IPS DF 19.7 (cell line): ENCODE data around the gene NIPBL.
"Not testable (repeated sequence)": the region's sequence is repeated elsewhere in the genome, so short reads cannot be mapped to it uniquely, and the experiment has no call there.

Experiments
- DNase-seq: peaks from one replicate; pipeline ENCODE4 v3.0.0-alpha.2; 2013; ENCODE audit warnings: low read depth, low spot score

The NIPBL gene

DNA sequence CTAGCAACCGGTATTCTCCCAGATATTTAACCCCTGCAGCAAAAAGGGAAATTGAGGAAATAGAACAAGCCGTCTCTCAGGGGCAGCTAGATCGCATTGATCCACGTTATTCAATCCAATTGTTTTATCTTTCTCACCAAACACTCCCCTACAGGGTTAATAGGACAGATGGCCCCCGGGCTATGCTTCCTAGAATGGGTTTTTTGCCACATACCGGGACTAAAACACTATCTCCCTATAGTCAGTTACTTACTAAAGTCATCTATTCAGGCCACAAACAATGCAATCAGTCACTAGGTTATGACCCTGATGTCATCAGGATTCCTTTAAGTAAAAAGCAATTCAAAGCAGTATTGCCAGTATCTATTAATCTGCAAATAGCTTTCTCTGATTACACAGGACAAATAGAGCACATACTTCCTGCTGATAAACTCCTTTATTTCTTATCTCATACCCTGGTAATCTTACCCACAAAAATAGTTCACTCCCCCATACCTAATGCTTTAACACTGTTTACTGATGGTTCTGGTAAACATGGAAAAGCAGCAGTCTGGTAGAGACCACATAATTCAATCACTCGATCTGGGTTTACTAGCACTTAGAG, 213.7 kb downstream of the NIPBL start:
- no peak for DNase-seq

DNA sequence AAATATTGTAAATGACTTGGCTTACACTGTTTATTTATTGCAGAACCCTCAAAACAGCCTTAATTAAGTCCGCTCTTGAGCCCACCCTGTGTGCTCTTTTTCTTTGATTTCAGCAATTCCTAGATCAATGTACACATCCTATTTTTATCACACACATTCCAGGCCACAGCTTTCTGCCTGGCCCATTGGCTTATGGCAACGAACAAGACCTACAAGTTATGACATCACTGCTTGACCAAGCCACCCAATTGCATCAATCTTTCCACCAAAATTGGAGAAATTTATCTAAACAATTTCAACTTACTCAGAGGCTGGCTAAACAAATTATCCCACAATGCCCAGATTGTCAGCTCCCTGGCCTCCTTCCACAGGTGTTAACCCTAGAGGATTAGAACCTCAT, 214.2 kb downstream of the NIPBL start:
- no peak for DNase-seq

- not testable (repeated sequence) for DNase-seq
These were observed 217.2 kb downstream of the NIPBL start for GRCh38 chr5:37093795-37094194.

DNA sequence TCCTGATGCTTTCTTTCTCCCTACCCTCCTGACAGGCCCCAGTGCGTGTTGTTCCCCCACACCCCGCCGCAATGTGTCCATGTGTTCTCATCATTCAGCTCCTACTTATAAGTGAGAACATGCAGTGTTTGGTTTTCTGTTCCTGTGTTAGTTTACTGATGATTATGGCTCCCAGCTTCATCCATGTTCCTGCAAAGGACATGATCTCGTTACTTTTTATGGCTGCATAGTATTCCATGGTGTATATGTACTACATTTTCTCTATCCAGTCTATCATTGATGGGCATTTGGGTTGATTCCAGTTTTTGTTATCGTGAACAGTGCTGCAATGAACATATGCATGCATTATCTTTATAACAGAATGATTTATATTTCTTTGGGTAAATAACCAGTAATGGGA, 222.7 kb downstream of the NIPBL start:
- not testable (repeated sequence) for DNase-seq

DNA sequence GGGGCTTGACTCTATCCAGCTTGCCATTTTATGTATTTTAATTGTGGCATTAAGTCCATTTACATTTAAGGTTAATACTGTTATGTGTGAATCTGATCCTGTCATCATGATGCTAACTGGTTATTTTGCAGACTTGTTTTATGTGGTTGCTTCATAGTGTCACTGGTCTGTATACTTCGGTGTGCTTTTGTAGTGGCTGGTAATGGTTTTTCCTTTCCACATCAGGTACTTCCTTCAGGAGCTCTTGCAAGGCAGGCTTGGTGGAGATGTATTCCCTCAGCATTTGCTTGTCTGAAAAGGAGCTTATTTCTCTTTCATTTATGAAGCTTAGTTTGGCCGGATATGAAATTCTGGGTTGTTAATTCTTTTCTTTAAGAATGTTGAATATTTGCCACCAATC, 226.7 kb downstream of the NIPBL start:
- no peak for DNase-seq

DNA sequence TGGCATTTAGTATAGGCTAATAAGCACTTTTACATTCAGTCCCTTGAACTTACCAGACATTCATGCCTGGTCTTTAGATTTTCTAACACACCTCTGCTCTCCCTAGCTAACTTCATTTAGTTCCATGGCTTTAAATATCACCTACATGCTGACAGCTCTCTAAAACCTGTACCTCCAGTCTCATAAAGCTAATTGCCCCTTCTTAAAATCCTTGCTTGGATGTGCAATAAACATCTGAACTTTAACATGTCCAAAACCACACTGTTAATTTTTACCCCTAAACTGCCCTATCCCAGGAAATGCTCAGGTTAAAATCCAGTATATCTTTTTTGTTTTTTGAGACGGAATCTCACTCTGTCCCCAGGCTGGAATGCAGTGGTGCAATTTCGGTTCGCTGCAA, 232.8 kb downstream of the NIPBL start:
- DNase-seq = no peak

DNA sequence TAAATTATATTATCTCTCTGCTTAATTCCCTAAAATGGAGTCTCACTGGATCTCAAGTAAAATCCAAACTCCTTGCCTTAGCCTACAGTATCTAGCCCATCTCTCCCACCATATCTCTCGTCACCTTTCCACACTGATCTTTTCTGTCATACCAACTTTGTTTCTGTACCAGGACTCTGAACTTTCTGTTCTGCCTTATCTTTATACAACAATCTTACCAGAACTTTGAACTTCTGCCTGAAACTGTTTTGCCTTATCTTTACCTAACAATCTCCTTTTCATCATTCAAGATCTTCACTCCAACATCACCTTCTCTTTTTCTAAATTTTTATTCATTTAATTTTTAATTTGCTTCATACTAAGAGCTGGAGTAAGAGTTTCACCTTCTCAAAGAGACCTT, 233.6 kb downstream of the NIPBL start:
- DNase-seq = no peak

GRCh38 chr5:37111426-37112382, 235.1 kb downstream of the NIPBL start:
- DNase-seq = no peak

DNA sequence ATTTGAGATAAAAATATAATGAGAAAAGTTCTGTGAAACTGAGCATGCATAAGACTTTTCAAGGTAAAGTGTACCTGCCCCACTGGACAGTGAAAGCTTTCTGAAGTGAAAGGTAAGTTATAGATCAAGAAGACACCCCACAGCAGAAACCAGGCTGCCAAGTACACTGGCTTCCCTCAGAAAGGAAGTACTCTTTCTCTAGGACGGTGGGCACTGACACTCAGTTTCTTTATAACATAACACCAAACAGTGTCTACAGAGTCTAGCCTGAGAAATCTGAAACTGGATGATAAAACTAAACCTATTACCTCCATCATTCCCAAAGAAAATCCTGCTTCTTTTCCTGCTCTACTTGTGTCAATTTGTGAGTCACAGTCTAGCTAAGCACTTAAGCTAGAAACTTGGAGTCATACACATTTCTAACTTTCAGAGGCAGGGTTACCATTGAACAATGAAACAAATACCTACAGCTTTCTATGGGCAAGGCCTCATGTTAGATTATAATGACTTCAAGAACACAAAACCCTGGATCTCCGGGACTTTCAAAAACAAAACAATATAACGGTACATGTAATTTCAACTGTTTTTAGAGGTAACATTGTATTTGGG, 235.9 kb downstream of the NIPBL start:
- no peak for DNase-seq
